GM12874 (cell line): Measurements from ENCODE around the gene RNF40.

Experiments used
- CTCF ChIP-seq: IDR thresholded peaks from 2 replicates; pipeline ENCODE4 v1.5.1; 2011; ENCODE audit warnings: low read depth, mild to moderate bottlenecking, control low read depth, low read length, moderate library complexity; ENCODE audit not compliant: insufficient read depth

RNF40 gene

GRCh38 chr16:30787613-30788378, 25.7 kb downstream of the RNF40 start:
- no peak for TF ChIP-seq CTCF

- no peak for TF ChIP-seq CTCF
Observed at GRCh38 chr16:30793508-30794069, 31.5 kb downstream of the RNF40 start.

- TF ChIP-seq CTCF: no peak
Observed at GRCh38 chr16:30794634-30795033, 32.5 kb downstream of the RNF40 start.

GRCh38 chr16:30797670-30798309, 35.7 kb downstream of the RNF40 start:
- peak; percentile 29; the same call in 1 of the 2 replicates for TF ChIP-seq CTCF

GRCh38 chr16:30802936-30803335, 40.8 kb downstream of the RNF40 start:
- TF ChIP-seq CTCF: no peak

- no peak for TF ChIP-seq CTCF
Observed at GRCh38 chr16:30805056-30805369, 42.9 kb downstream of the RNF40 start.

GRCh38 chr16:30805370-30806169, 43.4 kb downstream of the RNF40 start:
- TF ChIP-seq CTCF: no peak
